Activated naive CD4-positive, alpha-beta T cell treated with anti-CD3 and anti-CD28 coated beads, Interleukin-2, amount 10 ng/mL, durations not matched to agents 7 days and 5 days (primary cell): Measurements from ENCODE around the gene LRRC31.
A peak's percentile ranks its signal among the peaks of the same experiment; 100 is the strongest.

Source experiments
- CTCF ChIA-PET: fragments of 350-600 bp; sonication (Branson Sonifier 250); formaldehyde crosslinking; loops from one replicate; lab custom pipeline; 2021; ENCODE audit warnings: antibody characterized with exemption; lab: Charles Lee
- DNase-seq: peaks from one replicate; pipeline ENCODE4 v3.0.0-alpha.2; 2020
- H3K27ac Mint-ChIP-seq: one replicate; pipeline ENCODE4 v1.8.0; 2021; ENCODE audit warnings: mild to moderate bottlenecking, moderate library complexity, mixed read lengths
- H3K27me3 Mint-ChIP-seq: one replicate; pipeline ENCODE4 v1.8.0; 2021; ENCODE audit warnings: mild to moderate bottlenecking, mixed read lengths
- H3K36me3 Mint-ChIP-seq: one replicate; pipeline ENCODE4 v1.8.0; 2021; ENCODE audit warnings: mixed read lengths
- H3K4me1 Mint-ChIP-seq: one replicate; pipeline ENCODE4 v1.8.0; 2021; ENCODE audit warnings: mixed read lengths
- H3K4me3 Mint-ChIP-seq: one replicate; pipeline ENCODE4 v1.8.0; 2021; ENCODE audit warnings: mild to moderate bottlenecking, moderate library complexity, mixed read lengths
- H3K9me3 Mint-ChIP-seq: one replicate; pipeline ENCODE4 v1.8.0; 2021; ENCODE audit warnings: mixed read lengths

The LRRC31 gene

DNA sequence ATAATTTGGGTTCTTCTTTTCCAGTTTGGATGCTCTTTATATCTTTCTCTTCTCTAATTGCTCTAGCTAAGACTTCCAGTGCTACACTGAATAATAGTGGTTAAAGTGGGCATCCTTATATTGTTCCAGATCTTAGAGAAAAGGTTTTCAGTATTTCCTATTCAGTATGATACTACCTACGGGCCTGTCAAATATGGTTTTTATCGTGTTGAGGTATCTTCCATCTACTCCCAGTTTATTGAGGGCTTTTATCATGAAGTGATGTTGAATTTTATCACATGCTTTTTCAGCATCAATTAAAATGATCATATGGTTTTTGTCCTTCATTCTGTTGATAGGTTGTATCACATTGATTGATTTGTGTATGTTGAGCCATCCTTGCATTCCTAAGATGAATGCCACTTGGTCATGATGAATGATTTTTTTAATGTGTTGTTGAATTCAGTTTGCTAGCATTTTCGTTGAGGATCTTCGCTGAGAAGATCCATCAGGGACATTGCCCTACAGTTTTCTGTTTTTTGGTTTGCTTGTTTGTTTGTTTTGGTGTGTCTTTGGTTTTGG, 54.1 kb downstream of the LRRC31 start:
- Mint-ChIP-seq H3K4me1 (peaks cover 31% of the 10 kb centered on the region), H3K9me3 (peaks cover 12% of the 10 kb centered on the region), H3K27ac (no peak overlapping the region), H3K4me3 (no peak overlapping the region), H3K36me3 (peaks cover 8% of the 10 kb centered on the region), H3K27me3 (peaks cover 40% of the 10 kb centered on the region)
- DNase-seq: no peak
- CTCF ChIA-PET: no interaction called here

DNA sequence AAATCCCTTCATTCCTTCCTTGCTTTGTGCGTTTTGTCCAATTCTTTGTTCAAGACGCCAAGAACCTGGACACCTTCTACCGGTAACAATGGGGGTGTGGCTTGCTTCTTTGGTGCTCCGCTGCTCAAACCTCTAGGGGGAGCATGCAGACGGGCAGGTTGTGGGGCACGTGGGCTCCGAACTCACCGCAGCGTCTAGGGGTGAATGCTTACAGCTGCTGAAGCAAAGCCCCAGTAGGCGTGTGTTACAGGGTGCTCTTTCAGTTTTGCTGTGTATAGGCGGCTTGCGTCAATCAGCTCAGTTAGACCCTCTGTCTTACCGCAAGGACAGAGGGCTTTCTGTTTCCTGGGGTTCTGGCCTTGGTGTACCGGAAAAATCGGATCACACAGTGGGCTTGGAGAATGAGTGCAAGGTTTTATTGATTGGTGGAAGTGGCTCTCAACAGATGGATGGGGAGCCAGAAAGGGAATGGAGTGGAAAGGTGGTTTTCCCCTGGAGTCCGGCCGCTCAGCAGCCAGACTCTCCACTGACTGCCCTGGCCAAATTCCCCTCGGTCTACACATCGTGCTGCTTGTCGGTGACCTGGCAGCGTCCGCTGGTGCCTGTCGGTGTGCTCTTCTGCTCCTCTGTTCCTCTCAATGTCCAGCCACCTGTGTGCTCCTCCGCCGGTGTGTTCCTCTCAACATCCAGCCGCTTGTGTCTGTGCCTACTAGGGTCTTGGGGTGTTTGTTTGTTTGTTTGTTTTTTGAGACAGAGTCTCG, 55.8 kb downstream of the LRRC31 start:
- Mint-ChIP-seq H3K36me3 (peaks cover 8% of the 10 kb centered on the region), H3K27me3 (peaks cover 40% of the 10 kb centered on the region), H3K9me3 (peaks cover 12% of the 10 kb centered on the region), H3K4me3 (peak overlapping the region; percentile 84), H3K4me1 (peaks cover 44% of the 10 kb centered on the region), H3K27ac (peak overlapping the region; percentile 87)
- CTCF ChIA-PET: no interaction called here
- peak; percentile 88 for DNase-seq

DNA sequence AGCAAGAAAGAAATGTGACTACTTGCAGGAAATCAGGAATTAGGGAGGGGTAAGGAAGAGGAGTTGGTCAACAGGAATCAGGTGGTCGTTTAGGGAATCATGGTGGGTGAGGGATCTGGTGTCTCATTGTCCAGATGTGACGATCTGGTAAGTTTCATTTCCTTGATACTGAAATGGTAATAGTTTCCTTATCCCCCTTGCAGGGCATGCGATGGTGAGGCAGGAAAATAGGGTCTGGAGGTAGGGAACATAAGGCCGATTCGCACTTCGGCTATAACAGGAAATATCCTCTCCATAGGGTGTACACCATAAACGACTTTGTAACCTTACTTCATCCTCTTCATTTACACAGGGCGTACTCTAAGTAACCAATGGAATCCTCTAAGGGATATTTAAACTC, 56.5 kb downstream of the LRRC31 start:
- no peak for DNase-seq
- CTCF ChIA-PET: interaction anchor here (0.8 to 1.6 kb wide), 3 partner anchors 41 to 543 kb away, joined by 3 to 6 read pairs (median 3); no protein-coding TSS in a partner anchor
- peaks cover 13% of the 10 kb centered on the region for H3K36me3 Mint-ChIP-seq

DNA sequence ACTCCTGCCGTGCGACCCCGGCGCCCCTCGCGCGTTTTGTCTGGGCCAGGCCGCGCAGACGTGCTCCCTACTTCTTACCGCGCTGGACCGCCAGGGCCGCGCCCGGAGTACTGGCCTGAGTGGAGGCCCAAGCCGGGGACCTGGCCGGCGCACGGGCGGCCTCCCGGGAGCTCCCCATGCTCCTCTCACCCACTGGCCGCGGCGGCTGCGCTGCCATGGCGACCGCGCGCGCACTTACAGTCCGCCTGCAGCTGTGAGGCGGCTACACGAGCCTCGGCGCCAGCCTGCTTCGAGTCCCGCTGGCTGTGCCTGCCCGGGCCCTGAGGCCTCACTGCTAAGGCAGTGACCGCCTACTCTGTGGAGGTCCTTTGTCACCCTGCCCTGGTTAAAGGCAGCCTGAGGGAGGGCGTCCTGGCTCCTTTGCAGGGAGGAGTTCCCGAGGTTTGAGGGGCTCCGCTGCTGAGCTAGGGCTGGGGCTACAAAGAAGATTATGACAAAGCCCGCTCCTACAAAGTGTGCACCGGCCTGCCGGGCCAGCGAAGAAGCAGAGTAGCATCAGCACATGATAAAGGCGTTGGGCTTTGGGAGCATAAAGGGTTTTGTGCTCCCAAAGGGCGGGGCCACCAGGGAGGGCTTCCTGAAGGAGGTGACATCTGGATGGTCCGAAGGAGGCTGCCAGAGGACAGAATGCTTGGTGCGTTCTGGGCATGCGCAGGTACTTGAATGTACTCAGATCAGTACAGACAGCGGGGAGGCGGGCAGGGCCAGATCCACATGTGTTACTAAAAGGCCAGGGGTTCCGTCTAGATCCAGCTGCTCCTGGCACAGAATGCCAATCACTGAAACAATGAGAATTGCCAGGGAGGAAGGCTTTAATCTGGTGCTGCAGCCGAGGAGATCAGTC, 57.2 kb downstream of the LRRC31 start, which contains the start of the genes LRRC34 and LRRIQ4:
LRRC34 (minus strand) TSS at position 573 of the 904 bp plus-strand sequence; CDS start at position 217, 356 bp downstream.
LRRIQ4 (plus strand) TSS at position 539 of the 904 bp plus-strand sequence. CDS start 9,052 bp downstream, outside the sequence.
- Mint-ChIP-seq H3K9me3 (peaks cover 12% of the 10 kb centered on the region), H3K27ac (peak within 1 kb of the TSS; percentile 87), H3K4me1 (peaks cover 55% of the 10 kb centered on the region), H3K27me3 (peaks cover 31% of the 10 kb centered on the region), H3K4me3 (peak within 1 kb of the TSS; percentile 84), H3K36me3 (peaks cover 14% of the 10 kb centered on the region)
- DNase-seq: peak; percentile 81
- CTCF ChIA-PET: interaction anchor here (0.7 to 1.6 kb wide), 6 partner anchors 24 to 544 kb away, joined by 3 to 6 read pairs (median 3); no protein-coding TSS in a partner anchor

More for the DNA sequence above, 56.5 kb downstream of the LRRC31 start:
- H3K27ac Mint-ChIP-seq: peak overlapping the region; percentile 87
- H3K4me1 Mint-ChIP-seq: peaks cover 50% of the 10 kb centered on the region
- peaks cover 12% of the 10 kb centered on the region for H3K9me3 Mint-ChIP-seq
- H3K27me3 Mint-ChIP-seq: peaks cover 38% of the 10 kb centered on the region
- peak overlapping the region; percentile 84 for H3K4me3 Mint-ChIP-seq

DNA sequence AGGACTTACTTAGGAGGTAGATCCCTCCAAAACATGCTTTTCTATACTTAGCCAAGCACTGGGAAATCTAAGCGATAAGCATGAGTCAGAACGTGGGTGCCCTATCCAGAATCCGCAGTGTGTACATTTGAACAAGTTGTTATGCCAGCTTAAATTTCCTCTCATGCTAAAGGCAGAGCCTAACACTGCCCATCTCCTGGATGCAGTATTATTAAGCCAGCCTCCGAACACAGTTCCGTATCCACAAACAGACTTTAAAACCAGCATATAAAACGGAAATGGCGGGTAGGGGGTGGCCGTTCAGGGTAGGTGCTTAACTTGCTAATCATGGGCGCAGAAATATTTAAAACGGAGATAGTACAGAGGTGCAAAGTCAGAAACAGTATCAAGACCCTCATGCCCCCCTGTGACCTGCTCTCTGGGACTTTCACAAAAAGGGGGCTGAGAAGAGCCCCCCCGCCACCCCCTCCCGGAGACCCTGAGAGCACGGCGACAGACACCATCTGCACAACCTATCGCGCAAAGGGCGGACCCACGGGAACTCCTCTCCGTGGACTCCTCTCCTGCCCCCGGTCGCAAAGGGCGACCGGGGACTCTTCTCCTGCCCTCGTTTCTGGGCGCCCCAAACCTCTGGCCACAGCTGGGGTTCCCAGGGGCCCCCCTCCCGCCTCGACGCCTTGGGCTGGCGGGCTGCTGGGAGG, 58.0 kb downstream of the LRRC31 start:
- peaks cover 31% of the 10 kb centered on the region for H3K27me3 Mint-ChIP-seq
- peak overlapping the region; percentile 87 for H3K27ac Mint-ChIP-seq
- H3K4me3 Mint-ChIP-seq: peak overlapping the region; percentile 84
- peaks cover 17% of the 10 kb centered on the region for H3K36me3 Mint-ChIP-seq
- CTCF ChIA-PET: interaction anchor here (0.7 to 1.6 kb wide), 5 partner anchors 23 to 454 kb away, joined by 3 to 6 read pairs (median 3); no protein-coding TSS in a partner anchor
- peaks cover 12% of the 10 kb centered on the region for H3K9me3 Mint-ChIP-seq
- peaks cover 55% of the 10 kb centered on the region for H3K4me1 Mint-ChIP-seq
- DNase-seq: peak; percentile 44

DNA sequence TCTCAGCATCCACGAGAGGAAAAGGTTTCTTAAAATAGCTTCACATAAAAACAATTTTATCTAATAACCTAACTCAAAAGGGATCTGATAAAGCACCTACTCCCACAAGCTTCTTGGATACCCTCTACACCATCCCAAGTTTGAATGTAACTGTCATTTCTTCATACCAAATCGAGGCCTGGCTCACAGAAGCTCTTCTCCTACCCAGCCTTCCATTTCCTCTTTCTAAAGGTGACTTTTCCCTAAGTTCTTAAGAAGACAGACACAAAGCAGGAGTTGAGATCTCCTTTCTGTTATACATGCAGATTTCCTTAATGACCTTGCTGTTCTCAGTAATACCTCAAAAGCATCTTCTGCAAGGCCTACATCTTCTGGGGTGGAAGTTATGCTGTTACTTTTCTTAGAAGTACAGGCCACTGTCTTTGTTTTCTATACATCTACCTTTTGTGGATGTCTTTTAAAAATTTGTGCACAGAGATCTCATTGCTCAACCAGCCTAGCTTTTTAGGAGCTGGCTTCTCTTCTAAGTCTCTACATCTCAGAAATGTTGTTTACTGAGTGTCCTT, 60.4 kb downstream of the LRRC31 start:
- peaks cover 51% of the 10 kb centered on the region for H3K4me1 Mint-ChIP-seq
- H3K36me3 Mint-ChIP-seq: peaks cover 11% of the 10 kb centered on the region
- no peak for DNase-seq
- peaks cover 19% of the 10 kb centered on the region for H3K27me3 Mint-ChIP-seq
- no peaks in the 10 kb centered on the region for H3K9me3 Mint-ChIP-seq
- CTCF ChIA-PET: no interaction called here
- peak overlapping the region; percentile 69 for H3K27ac Mint-ChIP-seq
- no peak overlapping the region for H3K4me3 Mint-ChIP-seq

DNA sequence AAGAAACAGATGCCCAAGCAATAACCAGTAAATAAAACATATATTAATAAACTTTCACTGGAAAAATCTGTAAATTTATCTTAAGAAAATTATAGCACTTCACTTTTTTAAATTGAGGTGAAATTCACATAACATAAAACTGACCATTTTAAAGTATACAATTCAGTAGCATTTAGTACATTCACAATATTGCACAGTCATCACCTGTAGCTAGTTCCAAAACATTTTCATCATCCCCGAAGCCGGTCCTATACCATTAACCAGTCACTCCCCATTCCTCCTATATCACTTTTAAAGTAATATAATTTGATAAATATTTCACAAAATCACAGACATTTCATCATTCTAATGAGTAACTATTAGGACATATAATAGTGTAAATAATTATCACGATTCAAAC, 65.1 kb downstream of the LRRC31 start:
- H3K9me3 Mint-ChIP-seq: no peaks in the 10 kb centered on the region
- CTCF ChIA-PET: no interaction called here

DNA sequence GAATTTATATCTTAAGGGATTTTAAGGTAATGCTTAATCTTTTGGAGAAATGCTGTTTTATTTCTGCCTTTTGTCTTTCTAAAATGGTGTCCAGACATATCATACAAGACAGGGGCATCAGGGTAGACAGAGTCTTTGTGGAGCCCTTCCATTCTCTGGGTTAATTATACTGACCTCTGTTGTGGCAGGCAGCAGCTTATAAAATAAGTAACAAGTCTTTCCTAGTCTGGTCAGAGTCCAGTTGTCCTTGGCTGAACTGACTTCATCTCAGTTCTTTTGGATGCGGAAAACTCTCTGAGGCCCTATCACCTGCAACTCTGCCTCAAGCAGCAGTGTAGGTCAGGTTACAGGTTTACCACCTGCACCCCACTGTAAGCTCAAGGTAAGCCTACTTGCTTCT, 77.4 kb downstream of the LRRC31 start:
- no peaks in the 10 kb centered on the region for H3K27me3 Mint-ChIP-seq
- CTCF ChIA-PET: no interaction called here
- H3K4me3 Mint-ChIP-seq: no peak overlapping the region
- H3K27ac Mint-ChIP-seq: no peak overlapping the region
- peaks cover 2% of the 10 kb centered on the region for H3K4me1 Mint-ChIP-seq
- H3K9me3 Mint-ChIP-seq: no peaks in the 10 kb centered on the region
- H3K36me3 Mint-ChIP-seq: peaks cover 22% of the 10 kb centered on the region
- no peak for DNase-seq

More for the DNA sequence above, 65.1 kb downstream of the LRRC31 start:
- no peak for DNase-seq
- Mint-ChIP-seq H3K36me3 (peaks cover 18% of the 10 kb centered on the region), H3K4me3 (no peak overlapping the region), H3K27ac (no peak overlapping the region), H3K27me3 (no peaks in the 10 kb centered on the region), H3K4me1 (peaks cover 18% of the 10 kb centered on the region)

DNA sequence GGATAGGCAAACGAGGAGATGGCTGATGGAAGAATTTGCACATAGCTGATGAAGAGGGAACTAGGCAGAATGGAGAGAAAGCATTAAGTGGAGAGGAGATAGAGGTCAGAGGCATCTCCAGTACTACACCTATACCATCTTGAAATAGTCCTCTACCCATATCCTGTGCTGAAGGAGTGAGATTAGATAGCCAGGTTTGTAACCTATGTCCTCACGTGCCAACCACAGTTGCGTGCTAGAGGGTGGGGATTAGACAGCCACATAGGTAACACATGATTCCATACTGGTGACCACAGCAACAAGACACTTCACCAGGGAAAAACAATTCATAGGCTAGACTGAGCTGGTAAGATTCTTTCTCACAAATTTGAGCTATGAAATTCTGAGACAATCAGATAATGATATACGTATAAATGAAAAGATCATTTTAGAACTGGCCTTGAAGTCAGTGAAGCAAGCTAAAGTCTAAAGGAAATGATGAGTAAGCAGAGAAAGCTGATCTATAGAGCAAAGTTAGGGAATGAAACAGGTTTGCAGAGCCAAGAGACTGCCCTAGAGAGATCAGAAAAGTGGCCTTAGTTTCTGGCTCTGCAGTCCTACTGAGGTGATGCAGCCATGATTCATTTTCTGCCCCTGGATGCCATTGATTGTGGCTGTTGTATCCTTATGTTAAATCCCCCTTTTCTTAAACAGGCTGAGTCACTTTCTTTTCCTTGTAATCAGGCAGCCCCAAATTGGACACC, 78.9 kb downstream of the LRRC31 start:
- CTCF ChIA-PET: no interaction called here
- no peaks in the 10 kb centered on the region for H3K9me3 Mint-ChIP-seq
- H3K36me3 Mint-ChIP-seq: peaks cover 32% of the 10 kb centered on the region
- DNase-seq: no peak
- no peak overlapping the region for H3K27ac Mint-ChIP-seq
- no peaks in the 10 kb centered on the region for H3K27me3 Mint-ChIP-seq
- H3K4me3 Mint-ChIP-seq: no peak overlapping the region
- peaks cover 6% of the 10 kb centered on the region for H3K4me1 Mint-ChIP-seq

DNA sequence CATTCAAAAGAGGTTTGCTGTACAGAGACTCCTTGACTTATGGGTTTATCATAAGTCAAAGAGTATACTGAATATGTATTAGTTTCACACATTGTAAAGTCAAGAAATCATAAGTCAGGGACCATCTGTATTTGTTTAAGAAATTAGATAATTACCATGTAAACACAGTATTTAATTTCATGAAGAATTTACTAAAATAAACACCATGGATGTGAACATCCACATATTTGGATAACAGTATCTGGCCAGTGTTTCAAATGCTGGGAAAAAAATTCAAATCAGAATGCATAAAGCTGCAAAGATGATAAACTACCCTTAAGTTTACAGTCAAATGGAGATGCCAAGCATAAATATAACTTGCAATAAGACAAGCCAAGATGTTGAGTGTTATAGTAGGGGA, 79.5 kb downstream of the LRRC31 start:
- H3K36me3 Mint-ChIP-seq: peaks cover 37% of the 10 kb centered on the region
- no peak overlapping the region for H3K27ac Mint-ChIP-seq
- peaks cover 6% of the 10 kb centered on the region for H3K4me1 Mint-ChIP-seq
- no peak overlapping the region for H3K4me3 Mint-ChIP-seq
- H3K27me3 Mint-ChIP-seq: no peaks in the 10 kb centered on the region
- CTCF ChIA-PET: no interaction called here
- no peaks in the 10 kb centered on the region for H3K9me3 Mint-ChIP-seq
- DNase-seq: no peak
